ENCODE results near the gene TAF1B.

- no peak for TF ChIP-seq POLR2AphosphoS5 (IDR thresholded peaks at IDR 0.05; ENCODE audit: low read depth, low read length)
- TF ChIP-seq CTCF (IDR thresholded peaks at IDR 0.05): no peak
- no peak for TF ChIP-seq TCF7L2 (IDR thresholded peaks at IDR 0.05; ENCODE audit: low read depth, low read length)
Measured at GRCh38 chr2:9961013-9961412, 117.7 kb downstream of the TAF1B start.
